H9 (cell line): Measurements from ENCODE around the gene OR1M1. TPM values are rescaled to one million over a fixed set of nuclear protein-coding genes. Genes with fewer than 3 reads are reported as not detected.

ENCODE experiments used
- DNase-seq: peaks from one replicate; pipeline ENCODE4 v3.0.0-alpha.2; 2017
- H2AFZ ChIP-seq: one replicate; pipeline ENCODE4 v1.6.1; 2013; ENCODE audit warnings: mild to moderate bottlenecking, low read length, control low read depth, moderate library complexity
- H2AK5ac ChIP-seq: 2 replicates; pipeline ENCODE4 v1.6.1; 2013; ENCODE audit warnings: low read length, control low read depth, mixed read lengths; ENCODE audit not compliant: insufficient read length
- H2BK120ac ChIP-seq: one replicate; pipeline ENCODE4 v1.6.1; 2013; ENCODE audit warnings: low read depth, mild to moderate bottlenecking, low read length, control low read depth, inconsistent platforms; ENCODE audit not compliant: poor library complexity, severe bottlenecking
- H2BK12ac ChIP-seq: 2 replicates; pipeline ENCODE4 v1.6.1; 2013; ENCODE audit warnings: low read length, control low read depth, mixed read lengths, low read depth; ENCODE audit not compliant: insufficient read length
- H2BK15ac ChIP-seq: 2 replicates; pipeline ENCODE4 v1.6.1; 2013; ENCODE audit warnings: low read depth, low read length, control low read depth
- H2BK20ac ChIP-seq: one replicate; pipeline ENCODE4 v1.6.1; 2013; ENCODE audit warnings: low read depth, mild to moderate bottlenecking, low read length, control low read depth, inconsistent platforms; ENCODE audit not compliant: poor library complexity, severe bottlenecking
- H2BK5ac ChIP-seq: 2 replicates; pipeline ENCODE4 v1.6.1; 2013; ENCODE audit warnings: low read length, control low read depth, mixed read lengths; ENCODE audit not compliant: insufficient read length
- H3K14ac ChIP-seq: 2 replicates; pipeline ENCODE4 v1.6.1; 2013; ENCODE audit warnings: low read length, control low read depth; ENCODE audit not compliant: insufficient read depth
- H3K18ac ChIP-seq: 2 replicates; pipeline ENCODE4 v1.6.1; 2013; ENCODE audit warnings: low read depth, mild to moderate bottlenecking, mixed read lengths, low read length, control low read depth; ENCODE audit not compliant: insufficient read length
- H3K23ac ChIP-seq: 2 replicates; pipeline ENCODE4 v1.6.1; 2013; ENCODE audit warnings: low read length, control low read depth, mixed read lengths, low read depth; ENCODE audit not compliant: insufficient read length
- H3K23me2 ChIP-seq: 2 replicates; pipeline ENCODE4 v1.6.1; 2013; ENCODE audit warnings: low read depth, mild to moderate bottlenecking, mixed read lengths, low read length, control low read depth; ENCODE audit not compliant: insufficient read length, poor library complexity, severe bottlenecking
- H3K27ac ChIP-seq: 2 replicates; pipeline ENCODE4 v1.5.1; 2013; ENCODE audit warnings: low read length, control low read depth, mixed read lengths, low read depth; ENCODE audit not compliant: insufficient read length
- H3K27me3 ChIP-seq: 2 replicates; pipeline ENCODE4 v1.6.1; 2013; ENCODE audit warnings: low read length, control low read depth, inconsistent platforms; ENCODE audit not compliant: insufficient read depth
- H3K4ac ChIP-seq: 2 replicates; pipeline ENCODE4 v1.6.1; 2013; ENCODE audit warnings: low read depth, mild to moderate bottlenecking, control low read depth, inconsistent platforms, low read length, moderate library complexity
- H3K4me1 ChIP-seq: 2 replicates; pipeline ENCODE4 v1.6.1; 2013; ENCODE audit warnings: low read length, control low read depth, inconsistent platforms; ENCODE audit not compliant: insufficient read depth
- H3K4me2 ChIP-seq: 2 replicates; pipeline ENCODE4 v1.6.1; 2013; ENCODE audit warnings: low read length, control low read depth, mixed read lengths; ENCODE audit not compliant: insufficient read length, insufficient read depth
- H3K56ac ChIP-seq: 2 replicates; pipeline ENCODE4 v1.6.1; 2013; ENCODE audit warnings: low read depth, mild to moderate bottlenecking, mixed read lengths, low read length, control low read depth; ENCODE audit not compliant: insufficient read length
- H3K79me1 ChIP-seq: 2 replicates; pipeline ENCODE4 v1.6.1; 2013; ENCODE audit warnings: low read depth, mild to moderate bottlenecking, moderate library complexity, low read length, control low read depth, inconsistent platforms; ENCODE audit not compliant: insufficient read depth, poor library complexity, severe bottlenecking
- H3K79me2 ChIP-seq: 2 replicates; pipeline ENCODE4 v1.6.1; 2013; ENCODE audit warnings: low read length, control low read depth, inconsistent platforms; ENCODE audit not compliant: insufficient read depth
- H3K9ac ChIP-seq: 2 replicates; pipeline ENCODE4 v1.6.1; 2013; ENCODE audit warnings: low read length, control low read depth, mixed read lengths; ENCODE audit not compliant: insufficient read length; ENCODE audit errors: extremely low read depth
- H3K9me3 ChIP-seq: one replicate; pipeline ENCODE4 v1.6.1; 2013; ENCODE audit warnings: low read depth, low read length, inconsistent platforms; ENCODE audit not compliant: control insufficient read depth
- H3T11ph ChIP-seq: one replicate; pipeline ENCODE4 v1.6.1; 2013; ENCODE audit warnings: mild to moderate bottlenecking, low read length, control low read depth, inconsistent platforms
- H4K20me1 ChIP-seq: one replicate; pipeline ENCODE4 v1.6.1; 2013; ENCODE audit not compliant: control insufficient read depth, insufficient read length, insufficient read depth
- H4K5ac ChIP-seq: 2 replicates; pipeline ENCODE4 v1.6.1; 2013; ENCODE audit warnings: low read depth, mild to moderate bottlenecking, mixed read lengths, low read length, control low read depth; ENCODE audit not compliant: insufficient read length
- H4K8ac ChIP-seq: replicated peaks from 2 replicates; pipeline ENCODE4 v1.6.1; 2013; ENCODE audit warnings: low read length, control low read depth, mixed read lengths, low read depth; ENCODE audit not compliant: insufficient read length
- H4K91ac ChIP-seq: 2 replicates; pipeline ENCODE4 v1.6.1; 2013; ENCODE audit warnings: low read depth, mild to moderate bottlenecking, moderate library complexity, mixed read lengths, low read length, control low read depth; ENCODE audit not compliant: insufficient read length
- H3K27ac Mint-ChIP-seq, 3 experiments: 2 replicates in 2 of 3; 3 replicates in 1 of 3; pipeline ENCODE4 v1.8.0; 2020 to 2021; ENCODE audit warnings: mixed read lengths in 3 of 3, mild to moderate bottlenecking in 1 of 3, moderate library complexity in 1 of 3
- H3K27me3 Mint-ChIP-seq: 2 replicates; pipeline ENCODE4 v1.8.0; 2021; ENCODE audit warnings: low read depth, mild to moderate bottlenecking, moderate library complexity, mixed read lengths
- H3K36me3 Mint-ChIP-seq, 3 experiments: 2 replicates in 2 of 3; 3 replicates in 1 of 3; pipeline ENCODE4 v1.8.0; 2020 to 2021; ENCODE audit warnings: low read depth in 3 of 3, mixed read lengths in 3 of 3; ENCODE audit not compliant: insufficient read depth in 1 of 3
- H3K4me1 Mint-ChIP-seq, 2 experiments: 2 replicates each; pipeline ENCODE4 v1.8.0; 2020; ENCODE audit warnings: mixed read lengths in 2 of 2
- H3K4me3 Mint-ChIP-seq, 2 experiments: 2 replicates in 1 of 2; 3 replicates in 1 of 2; pipeline ENCODE4 v1.8.0; 2020 to 2021; ENCODE audit warnings: mild to moderate bottlenecking in 2 of 2, mixed read lengths in 2 of 2, moderate library complexity in 1 of 2
- H3K9me3 Mint-ChIP-seq, 2 experiments: 2 replicates in 1 of 2; 3 replicates in 1 of 2; pipeline ENCODE4 v1.8.0; 2020; ENCODE audit warnings: mild to moderate bottlenecking in 2 of 2, mixed read lengths in 2 of 2, moderate library complexity in 1 of 2
- WGBS: extraction: QIAGEN DNeasy Blood & Tissue Kit; methylation state at CpG from one replicate; pipeline ENCODE4 v1.1.7; 2013; ENCODE audit warnings: missing lambda C conversion rate, low lambda C conversion rate, mixed read lengths; ENCODE audit not compliant: insufficient read length; ENCODE audit errors: extremely low coverage; 5-methylcytosine and 5-hydroxymethylcytosine counted together
- total RNA-seq: library from RNA; stranded (reverse); gene quantifications from 2 replicates; pipeline ENCODE4 v1.2.1, GENCODE V29; 2021
- TF ChIP-seq, protein P1 (sequence below): fragments of 200-600 bp; sonication (generic); conservative IDR thresholded peaks from 3 replicates; pipeline ENCODE4 v1.8.0; 2021; ENCODE audit warnings: antibody characterized with exemption, mild to moderate bottlenecking

The OR1M1 gene
- total RNA-seq, 1 experiment from 2014 or later, result not detected

GRCh38 chr19:9140159-9140874 is 53.5 kb downstream of the OR1M1 start, which contains the start of gene ZNF317:
Gene ZNF317 (plus strand): TSS chr19:9140397. CDS start chr19:9156017, 15,620 bp downstream.
- Histone ChIP-seq H2BK20ac (no peak within 1 kb of the TSS), H3K9ac (peak within 1 kb of the TSS; percentile 99), H3K27me3 (no peaks in the 10 kb centered on the region), H3K9me3 (no peaks in the 10 kb centered on the region), H3K79me1 (peaks cover 3% of the 10 kb centered on the region), H4K5ac (peak within 1 kb of the TSS; percentile 97), H3K4me1 (no peaks in the 10 kb centered on the region), H3K14ac (peak within 1 kb of the TSS; percentile 97), H2BK120ac (peak within 1 kb of the TSS; percentile 74), H3T11ph (peak within 1 kb of the TSS; percentile 83), H3K4ac (peak within 1 kb of the TSS; percentile 96; the same call in 1 of the 2 replicates), H3K23ac (no peak within 1 kb of the TSS), H3K23me2 (peaks cover 5% of the 10 kb centered on the region), H4K20me1 (no peaks in the 10 kb centered on the region), H2BK12ac (peak within 1 kb of the TSS; percentile 64), H4K91ac (peak within 1 kb of the TSS; percentile 92), H2AFZ (peak within 1 kb of the TSS; percentile 100), H2BK5ac (peak within 1 kb of the TSS; percentile 83), H2BK15ac (no peak within 1 kb of the TSS; the same call in 1 of the 2 replicates), H3K18ac (peak within 1 kb of the TSS; percentile 98), H2AK5ac (no peak within 1 kb of the TSS), H3K79me2 (peaks cover 36% of the 10 kb centered on the region), H4K8ac (no peak within 1 kb of the TSS), H3K4me2 (peak within 1 kb of the TSS; percentile 99), H3K27ac (no peak within 1 kb of the TSS), H3K56ac (peak within 1 kb of the TSS; percentile 84)
- peaks cover 25 to 44% of the 10 kb centered on the region in 2 experiments for H3K9me3 Mint-ChIP-seq
- peak; percentile 91 for DNase-seq
- peaks cover 2% of the 10 kb centered on the region; the same call in 1 of the 2 replicates for H3K27me3 Mint-ChIP-seq
- TF ChIP-seq, protein P1, sequence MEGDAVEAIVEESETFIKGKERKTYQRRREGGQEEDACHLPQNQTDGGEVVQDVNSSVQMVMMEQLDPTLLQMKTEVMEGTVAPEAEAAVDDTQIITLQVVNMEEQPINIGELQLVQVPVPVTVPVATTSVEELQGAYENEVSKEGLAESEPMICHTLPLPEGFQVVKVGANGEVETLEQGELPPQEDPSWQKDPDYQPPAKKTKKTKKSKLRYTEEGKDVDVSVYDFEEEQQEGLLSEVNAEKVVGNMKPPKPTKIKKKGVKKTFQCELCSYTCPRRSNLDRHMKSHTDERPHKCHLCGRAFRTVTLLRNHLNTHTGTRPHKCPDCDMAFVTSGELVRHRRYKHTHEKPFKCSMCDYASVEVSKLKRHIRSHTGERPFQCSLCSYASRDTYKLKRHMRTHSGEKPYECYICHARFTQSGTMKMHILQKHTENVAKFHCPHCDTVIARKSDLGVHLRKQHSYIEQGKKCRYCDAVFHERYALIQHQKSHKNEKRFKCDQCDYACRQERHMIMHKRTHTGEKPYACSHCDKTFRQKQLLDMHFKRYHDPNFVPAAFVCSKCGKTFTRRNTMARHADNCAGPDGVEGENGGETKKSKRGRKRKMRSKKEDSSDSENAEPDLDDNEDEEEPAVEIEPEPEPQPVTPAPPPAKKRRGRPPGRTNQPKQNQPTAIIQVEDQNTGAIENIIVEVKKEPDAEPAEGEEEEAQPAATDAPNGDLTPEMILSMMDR, result no peak
- peak within 1 kb of the TSS; percentile 99 to 100 (median 100) for H3K27ac Mint-ChIP-seq
- H3K4me1 Mint-ChIP-seq, result peaks cover 15 to 26% of the 10 kb centered on the region in 2 experiments
- H3K4me3 Mint-ChIP-seq, result peak within 1 kb of the TSS; percentile 98
- WGBS, result no CpG with 5 or more reads among the region's 43 CpGs
- H3K36me3 Mint-ChIP-seq, result peaks cover 33 to 42% (median 42%) of the 10 kb centered on the region in 3 experiments
